ENCODE results near the gene CDH3.
A peak's percentile ranks its signal among the peaks of the same experiment; 100 is the strongest.

The CDH3 gene

DNA sequence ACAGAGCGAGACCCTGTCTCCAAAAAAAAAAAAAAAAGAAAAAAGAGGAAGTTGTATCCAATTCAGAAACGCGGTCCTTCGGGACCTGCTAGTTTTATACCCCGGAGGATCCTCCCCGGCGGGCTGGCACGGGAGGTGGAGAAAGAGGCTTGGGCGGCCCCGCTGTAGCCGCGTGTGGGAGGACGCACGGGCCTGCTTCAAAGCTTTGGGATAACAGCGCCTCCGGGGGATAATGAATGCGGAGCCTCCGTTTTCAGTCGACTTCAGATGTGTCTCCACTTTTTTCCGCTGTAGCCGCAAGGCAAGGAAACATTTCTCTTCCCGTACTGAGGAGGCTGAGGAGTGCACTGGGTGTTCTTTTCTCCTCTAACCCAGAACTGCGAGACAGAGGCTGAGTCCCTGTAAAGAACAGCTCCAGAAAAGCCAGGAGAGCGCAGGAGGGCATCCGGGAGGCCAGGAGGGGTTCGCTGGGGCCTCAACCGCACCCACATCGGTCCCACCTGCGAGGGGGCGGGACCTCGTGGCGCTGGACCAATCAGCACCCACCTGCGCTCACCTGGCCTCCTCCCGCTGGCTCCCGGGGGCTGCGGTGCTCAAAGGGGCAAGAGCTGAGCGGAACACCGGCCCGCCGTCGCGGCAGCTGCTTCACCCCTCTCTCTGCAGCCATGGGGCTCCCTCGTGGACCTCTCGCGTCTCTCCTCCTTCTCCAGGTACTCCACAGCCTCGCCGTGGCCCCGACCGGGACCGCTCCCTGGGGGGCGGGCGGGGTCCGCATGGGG lies at the start of gene CDH3:
CDH3 (plus strand) TSS at position 596 of the 779 bp plus-strand sequence; CDS start at position 666, 70 bp downstream.
- peak in 3 of 6 experiments; percentile 1 to 12 (median 11) for DNase-seq

DNA sequence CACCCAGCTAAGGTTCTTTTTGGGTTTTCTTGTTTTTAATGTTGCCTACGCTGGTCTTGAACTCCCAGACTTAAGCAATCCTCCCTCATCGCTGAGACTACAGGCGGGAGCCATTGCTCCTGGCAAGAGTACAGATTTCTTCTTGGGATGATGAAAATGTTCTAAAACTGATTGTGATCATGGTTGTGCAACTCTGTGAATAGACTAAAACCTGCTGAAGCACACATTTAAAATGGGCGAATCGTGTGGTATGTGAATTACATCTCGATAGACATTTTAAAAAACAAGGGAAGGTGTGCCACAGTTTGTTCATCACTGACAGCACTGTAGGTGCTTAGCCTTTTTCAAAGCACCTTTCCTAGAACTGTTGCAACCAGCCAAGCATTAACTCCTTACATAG lies 48.8 kb upstream of the CDH3 start:
- DNase-seq: no peak

DNA sequence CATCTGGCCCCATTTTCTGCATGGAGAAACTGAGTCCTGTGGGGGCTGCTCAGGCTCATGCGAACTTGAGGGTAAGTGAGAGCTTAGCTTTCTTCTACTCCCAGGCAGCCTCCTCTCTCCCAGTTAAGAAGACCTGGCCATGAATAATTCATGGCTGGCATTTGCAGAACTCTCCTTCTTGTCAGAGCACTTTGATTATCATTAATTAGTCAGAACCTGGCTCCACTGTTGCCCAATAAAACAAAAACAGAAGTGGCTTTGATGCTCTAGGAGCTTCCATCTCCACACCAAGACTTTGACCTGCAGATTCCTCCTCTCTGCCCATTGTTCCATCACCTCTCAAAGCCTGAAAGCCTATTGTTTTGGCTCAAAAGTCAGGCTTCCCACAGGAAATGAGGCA lies 45.5 kb upstream of the CDH3 start:
- DNase-seq: no peak

DNA sequence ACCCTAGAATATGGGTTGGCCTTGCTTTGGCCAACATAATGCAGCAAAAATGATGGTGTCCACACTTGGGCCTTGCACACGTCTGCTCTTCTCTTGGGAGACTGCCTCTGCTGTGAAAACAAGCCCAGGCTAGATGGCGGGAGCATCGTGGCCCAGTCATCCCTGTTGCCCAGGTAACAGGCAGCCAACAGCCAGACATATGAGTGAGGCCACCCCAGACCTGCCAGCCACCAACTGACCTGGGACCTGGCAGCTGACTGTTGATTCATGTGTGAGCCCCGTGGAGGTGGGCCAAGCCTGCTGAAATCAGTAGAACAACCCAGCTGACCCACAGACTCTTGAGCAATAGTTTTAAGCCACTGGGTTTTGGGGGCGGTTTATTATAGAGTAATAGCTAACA lies 39.4 kb upstream of the CDH3 start:
- DNase-seq: no peak

DNA sequence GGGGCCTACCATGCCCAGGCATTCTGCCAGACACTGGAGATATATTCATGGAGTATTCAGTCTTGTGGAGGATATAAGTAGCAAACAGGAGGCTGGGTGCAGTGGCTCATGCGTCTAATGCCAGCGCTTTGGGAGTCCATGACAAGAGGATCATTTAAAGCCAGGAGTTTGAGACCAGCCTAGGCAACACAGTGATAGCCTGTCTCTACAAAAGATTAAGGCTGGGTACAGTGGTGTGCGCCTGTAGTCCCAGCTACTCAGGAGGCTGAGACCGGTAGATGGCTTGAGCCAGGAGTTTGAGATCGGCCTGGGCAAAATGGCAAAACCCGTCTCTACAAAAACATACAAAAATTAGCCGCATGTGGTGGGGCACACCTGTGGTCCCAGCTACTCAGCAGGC lies 37.7 kb upstream of the CDH3 start:
- DNase-seq: no peak

DNA sequence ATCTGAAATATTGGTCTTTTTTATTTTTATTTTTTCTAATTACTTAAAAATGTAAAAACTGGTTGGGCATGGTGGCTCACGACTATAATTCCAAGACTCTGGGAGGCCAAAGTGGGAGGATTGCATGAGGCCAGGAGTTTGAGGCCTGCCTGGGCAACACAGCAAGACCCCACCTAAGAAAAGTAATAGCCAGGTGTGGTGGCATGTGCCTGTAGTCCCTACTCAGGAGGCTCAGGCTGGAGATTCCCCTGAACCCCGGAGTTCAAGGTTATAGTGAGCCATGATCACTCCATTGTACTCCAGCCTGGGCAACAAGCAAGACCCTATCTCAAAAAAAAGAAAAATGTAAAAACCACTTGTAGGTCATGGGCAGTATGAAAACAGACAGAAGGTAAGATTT lies 36.8 kb upstream of the CDH3 start:
- DNase-seq: no peak

DNA sequence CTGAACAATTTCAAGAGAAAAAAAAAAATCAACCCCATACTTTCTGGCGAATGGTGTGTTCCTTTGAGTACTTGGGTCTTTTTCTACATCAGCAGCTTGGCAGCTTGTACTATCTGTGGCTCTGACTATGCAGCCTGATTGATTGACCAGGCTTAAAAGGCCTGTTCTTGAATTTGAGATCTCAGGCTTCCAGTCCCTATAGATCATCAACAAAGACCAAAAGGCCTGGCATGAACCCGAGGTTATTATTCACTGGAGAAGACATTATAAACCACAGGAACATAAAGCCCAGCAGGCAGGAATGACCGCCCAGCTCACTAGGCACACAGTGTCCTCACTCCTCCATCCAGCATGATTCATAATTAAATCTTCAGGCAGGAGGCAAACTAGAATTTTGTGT lies 32.1 kb upstream of the CDH3 start:
- no peak for DNase-seq

DNA sequence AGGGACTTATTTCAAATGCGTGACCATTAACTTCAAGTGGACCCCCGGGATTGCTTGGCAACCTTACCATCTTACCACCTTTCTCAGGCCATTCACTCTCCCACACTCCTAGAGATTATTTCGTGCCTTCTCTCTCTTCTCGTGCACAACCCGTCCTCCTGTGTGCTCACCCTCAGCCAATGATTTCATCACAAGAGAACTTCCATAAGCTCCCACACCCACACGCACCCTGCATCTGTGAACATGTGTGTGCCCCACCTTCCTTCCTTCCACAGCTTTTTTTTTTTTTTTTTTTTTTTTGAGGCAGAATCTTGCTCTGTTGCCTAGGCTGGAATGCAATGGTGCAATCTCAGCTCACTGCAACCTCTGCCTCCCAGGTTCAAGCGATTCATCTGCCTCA lies 27.4 kb upstream of the CDH3 start:
- DNase-seq: no peak

DNA sequence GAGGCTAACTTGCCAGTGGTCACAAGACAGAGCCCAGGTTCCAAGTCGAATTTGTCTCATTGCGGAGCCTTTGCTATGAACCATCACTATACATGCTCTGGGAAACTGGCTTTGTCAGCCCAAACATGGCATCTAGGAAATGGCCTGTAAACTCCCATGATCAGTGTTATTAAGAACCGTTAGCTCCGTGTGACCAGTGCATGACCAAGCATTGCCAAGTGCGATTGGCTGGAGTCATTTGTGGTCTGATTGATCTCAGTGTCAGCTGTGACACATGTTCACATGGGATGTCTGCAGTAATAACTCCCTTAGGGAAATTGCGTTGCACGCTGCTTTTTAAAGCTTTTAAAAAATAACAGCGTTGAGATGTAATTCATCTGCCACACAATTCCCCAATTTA lies 18.6 kb upstream of the CDH3 start:
- DNase-seq: no peak

DNA sequence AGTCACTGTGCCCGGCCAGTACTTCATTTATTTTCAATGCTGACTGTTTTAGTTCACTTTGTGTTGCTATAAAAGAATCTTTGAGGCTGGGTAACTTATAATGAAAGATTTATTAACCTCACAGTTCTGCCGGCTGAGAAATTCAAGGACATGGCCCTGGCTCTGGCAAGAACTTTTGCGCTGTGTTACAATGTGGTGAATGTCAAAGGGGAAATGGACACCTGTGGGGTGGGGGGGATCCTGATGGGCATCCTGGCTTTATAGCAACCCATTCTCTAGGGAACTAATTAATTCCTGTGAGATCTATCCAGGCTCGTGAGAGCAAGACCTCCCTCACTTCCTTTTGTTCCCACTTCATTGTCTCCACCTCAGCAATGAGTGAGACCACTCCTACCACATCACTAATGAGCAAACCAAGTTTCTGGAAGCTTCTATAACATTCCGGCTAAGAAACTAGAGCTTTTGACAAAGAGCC lies 17.1 kb upstream of the CDH3 start:
- no peak for DNase-seq

DNA sequence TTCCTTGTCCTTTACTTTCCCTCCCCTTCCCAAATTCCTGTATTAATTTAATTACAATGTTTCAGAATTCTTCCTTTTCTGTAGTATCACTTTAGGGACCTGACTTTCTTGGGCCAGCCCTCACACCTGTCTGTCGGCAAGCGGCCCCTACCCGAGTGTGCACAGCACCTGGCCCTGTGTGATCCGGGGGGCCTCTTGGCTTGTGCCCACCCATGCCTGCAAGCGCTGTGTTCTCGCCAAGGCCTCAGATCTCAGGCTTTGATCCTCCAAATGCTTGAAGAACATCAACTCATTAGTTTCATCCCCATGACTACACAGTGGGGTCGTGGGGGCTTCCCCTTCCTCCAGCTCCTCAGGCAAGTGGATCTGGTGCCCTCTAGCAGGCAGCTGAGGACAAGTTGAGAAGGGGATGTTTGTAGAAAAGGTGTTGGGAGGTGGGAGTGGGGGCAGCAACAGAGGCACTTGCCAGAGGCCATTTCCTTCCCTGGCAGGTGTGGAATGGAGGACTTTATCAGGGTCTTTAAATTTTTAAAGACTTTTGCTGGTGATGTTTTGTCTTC lies 15.7 kb upstream of the CDH3 start:
- DNase-seq: no peak

DNA sequence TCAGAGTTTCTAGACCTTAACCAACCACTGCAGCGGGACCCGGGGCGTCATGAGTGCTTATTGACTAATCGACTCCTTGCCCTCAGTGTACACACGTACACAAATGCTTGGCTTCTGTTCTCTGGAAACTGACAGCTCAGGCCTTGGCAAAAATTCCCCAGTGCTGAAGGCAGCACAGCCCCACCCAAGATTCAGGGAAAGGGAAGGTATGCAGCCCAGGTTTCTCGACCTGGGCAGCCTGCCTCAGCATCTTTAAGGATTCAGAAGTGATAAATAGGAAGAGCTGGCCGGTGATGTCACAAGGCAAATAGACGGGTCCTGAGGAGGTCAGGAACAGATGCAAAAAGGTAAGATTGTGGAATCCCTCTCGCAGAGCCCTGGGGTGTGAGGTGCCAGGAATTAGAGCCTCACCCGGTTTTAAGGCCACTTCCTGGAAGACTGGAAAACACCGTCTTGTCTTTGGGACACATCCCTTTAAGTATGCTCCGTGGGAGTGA lies 9.0 kb upstream of the CDH3 start:
- DNase-seq: no peak

DNA sequence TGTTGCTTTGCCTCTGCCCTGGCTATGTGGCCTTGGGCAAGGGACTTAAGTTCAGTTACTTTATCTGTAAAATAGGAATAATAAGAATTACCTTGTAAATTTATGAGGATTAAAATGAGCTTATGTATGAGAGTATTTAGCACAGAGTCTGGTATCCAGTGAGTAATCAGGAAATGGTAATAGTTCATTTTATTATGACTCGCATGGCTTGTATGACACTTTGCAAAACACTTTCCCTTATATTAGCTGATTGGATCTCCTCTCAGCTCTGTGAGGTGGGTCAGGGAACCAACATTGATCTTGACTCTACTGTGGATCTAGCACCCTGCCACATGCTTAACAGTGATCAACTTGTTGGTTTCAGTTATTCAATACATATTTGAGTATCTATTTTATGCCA lies 8.3 kb upstream of the CDH3 start:
- DNase-seq: no peak

DNA sequence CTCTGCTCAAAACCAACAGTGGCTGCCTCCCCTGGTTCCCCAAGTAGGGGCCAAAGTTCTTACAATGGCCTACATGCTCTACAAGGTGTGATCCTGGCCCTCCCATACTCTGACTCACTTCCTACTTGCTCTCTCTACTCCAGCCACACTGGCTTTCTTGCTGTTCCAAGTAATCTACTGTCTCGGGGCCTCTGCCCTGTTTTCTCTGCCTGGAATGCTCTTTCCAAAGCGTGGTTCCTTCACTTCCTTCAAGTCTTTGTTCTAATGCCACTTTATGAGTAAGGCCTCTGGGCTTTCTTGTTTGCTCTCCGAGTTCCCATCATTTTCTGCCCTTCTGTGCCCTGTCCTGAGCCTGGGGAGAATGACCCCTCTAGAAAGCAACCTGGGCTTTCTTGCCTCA lies 4.1 kb upstream of the CDH3 start:
- no peak for DNase-seq

DNA sequence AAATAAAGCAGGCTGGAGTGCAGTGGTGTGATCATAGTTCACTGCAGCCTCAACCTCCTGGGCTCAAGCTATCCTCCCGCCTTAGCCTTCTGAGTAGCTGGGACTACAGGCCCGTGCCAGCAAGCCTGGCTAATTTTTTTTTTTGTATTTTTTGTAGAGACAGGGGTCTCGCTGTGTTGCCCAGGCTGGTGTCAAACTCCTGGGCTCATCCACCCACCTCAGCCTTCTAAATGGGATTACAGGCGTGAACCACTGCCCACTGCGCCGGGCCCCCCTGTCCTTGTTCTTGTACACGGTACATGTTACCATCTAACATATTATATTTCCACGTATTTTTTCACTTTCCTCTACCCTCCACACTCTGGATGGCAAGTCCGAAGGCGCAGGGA lies 3.1 kb upstream of the CDH3 start:
- DNase-seq: no peak

DNA sequence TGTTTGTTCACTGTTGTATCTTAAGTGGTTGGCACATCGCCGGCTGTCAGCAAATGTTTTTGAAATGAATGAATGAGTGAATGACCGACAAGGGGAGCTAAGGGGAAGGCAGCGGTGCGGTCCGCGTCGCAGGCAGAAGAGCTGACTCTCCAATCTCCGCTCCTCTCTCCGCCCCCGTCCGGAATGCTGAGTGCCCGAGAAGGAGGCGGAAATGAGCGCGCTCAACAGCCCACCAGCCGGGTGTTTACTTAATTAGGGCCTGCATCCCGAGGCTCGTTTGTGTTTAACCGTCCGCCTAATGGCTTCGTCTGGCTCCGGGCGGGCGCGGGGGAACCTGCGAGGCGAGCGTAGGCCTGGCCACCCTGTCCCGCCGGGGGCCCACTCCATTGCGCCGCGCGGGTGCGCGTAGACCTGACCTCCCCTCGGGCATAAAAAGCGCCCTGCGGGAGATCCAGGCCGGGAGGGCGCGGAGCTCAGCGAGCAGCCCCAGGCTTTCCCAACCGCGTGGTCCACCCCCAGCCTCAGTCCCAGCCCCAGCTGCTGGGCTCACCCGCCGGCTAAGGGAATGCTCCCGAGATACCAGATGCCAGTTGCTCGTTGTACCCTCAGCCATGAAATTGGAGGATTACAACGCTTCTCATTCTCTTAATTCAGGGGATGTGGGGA lies 2.5 kb upstream of the CDH3 start:
- DNase-seq: no peak

DNA sequence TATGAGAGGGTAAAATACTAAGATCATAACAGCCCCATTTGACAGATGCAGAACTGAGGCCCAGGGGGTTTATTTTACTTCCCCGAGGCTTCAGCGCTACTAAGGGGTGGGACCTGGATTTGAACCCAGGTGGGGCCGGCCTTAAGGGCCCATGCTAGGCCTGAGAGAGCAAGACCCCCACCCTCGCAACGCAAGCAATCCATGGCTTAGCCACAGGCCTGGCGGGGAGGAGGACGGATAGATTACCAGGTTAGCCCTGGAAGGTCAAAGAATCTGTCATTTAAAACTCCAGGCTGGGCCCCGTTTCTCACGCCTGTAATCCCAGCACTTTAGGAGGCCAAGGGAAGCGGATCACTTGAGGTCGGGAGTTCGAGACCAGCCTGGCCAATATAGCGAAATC lies 1.9 kb upstream of the CDH3 start:
- no peak for DNase-seq

DNA sequence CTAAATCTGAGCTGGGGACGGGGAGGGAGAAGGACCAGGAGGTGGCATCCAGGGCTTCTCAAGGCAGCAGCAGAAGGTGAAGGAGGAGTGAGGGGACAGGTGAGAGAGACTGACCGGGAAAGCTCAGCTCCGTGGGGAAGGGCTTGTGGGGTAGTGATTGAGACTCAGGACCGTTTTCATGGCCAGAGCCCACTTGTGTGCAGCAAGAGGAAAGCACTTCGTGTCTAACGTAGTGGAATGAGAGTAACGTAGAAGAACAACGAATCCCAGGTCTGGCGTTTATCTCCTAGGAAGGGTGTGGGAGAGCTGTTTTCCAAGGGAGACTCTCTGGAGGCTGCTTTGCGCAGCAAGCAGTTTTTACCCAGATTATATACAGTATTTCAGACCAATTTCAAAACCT lies 1.3 kb upstream of the CDH3 start:
- DNase-seq: no peak

DNA sequence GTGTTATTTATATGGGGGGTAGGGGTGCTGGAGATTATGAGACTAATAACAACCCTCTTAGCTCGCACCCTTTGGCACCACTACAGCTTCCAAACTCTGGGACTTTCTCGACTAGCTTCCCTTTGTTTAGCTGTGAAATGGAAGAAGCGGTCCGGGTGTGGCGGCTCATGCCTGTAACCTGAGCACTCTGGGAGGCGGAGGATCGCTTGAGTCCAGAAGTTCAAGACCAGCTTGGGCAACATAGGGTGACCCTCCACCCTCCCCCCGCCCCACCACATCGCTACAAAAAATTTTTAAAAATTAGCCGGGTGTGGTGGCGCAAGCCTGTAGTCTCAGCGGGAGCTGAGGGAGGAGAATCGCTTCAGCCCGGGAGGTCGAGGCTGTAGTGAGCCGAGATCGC lies 814 bp upstream of the CDH3 start:
- DNase-seq: no peak

DNA sequence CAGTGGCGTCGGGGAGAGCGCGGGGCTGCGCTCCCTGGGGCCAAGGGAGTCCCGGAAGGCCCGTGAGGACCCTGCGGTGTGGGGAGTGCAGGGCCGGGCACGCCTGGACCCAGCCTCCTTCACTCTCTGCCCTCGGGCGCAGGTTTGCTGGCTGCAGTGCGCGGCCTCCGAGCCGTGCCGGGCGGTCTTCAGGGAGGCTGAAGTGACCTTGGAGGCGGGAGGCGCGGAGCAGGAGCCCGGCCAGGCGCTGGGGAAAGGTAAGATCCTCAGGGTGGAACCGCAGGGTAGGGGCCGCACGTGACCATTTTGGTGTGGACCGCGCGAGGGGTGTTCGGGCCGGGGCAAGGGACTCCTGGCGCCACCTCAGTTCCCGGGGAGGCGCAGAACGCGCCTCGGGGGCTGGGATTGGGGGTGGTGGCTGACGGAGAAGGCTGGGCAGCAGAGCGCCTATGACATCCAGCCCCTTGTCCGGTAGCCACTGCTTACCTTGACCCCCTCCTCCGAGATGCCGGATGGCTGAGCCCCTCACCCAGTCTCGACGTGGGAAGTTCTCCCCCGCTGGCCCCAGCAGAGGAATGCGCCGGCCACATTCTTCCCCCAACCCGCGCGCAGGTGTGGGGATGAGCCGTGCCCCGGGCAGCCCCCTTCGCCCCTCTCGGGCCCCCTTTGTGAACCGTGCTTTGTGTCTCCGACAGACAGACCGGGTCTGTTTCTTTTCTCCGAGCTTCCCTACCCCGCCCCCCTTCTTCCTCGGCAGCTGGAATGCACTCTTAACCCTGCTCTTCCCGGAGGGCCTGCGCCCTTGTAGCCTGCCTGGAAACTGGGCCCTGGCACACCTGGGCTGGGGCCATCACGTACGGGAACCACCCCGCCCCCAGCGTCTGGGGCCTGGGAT lies 631 bp downstream of the CDH3 start:
- DNase-seq: no peak

DNA sequence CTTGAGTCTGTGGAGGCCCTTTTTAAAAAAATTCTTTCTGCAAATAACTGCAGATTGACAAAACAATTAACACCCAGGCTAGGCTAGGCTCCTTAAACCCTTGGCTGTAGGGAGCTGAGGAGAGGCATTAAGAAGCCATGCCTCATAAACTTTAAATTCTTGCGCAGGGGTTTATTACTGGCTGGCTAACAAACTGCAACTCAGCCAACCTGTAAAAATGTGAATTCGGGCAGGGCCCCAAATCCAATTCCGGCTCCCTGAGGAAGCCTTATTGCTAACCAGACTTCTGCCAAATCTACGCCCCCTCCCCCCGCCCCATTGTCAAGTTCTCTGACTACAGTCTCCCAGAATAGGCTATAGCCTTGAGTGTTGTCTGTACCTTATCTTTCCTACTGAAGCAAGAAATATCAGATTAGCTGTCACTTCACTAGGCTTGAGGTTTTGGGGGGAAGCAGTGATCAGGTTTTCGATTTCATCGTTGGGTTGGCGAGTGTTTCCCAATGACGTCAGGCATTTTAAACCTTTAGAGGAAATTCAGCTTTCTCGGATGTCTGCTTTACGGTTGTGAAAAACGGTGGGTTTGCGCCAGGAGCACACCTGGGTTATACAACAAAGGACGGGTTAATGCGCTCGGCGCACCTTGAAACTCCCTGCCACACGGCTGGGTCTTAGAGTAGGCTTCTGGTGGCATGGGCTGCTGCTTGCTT lies 2.0 kb downstream of the CDH3 start:
- DNase-seq: no peak

DNA sequence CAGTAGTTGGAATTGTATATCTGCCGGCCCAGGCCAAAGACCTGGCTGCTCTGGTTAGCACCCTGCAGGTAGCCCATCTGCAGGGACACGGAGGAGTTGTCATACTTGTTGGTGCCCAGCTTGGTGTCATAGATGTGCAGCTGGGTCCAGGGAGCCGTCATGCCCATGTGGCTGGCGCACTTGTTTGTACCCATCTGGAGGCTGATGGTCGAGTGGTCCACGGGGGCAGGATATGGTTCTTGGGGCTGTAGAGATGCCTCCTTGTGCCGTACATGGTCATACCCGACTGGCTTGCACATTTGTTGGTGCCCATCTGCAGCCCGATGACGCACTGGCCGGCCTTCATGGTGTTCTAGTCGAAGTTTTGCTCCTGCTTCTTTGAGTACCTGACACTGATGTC lies 6.0 kb downstream of the CDH3 start:
- no peak for DNase-seq

Measured in stimulated activated naive CD4-positive, alpha-beta T cell (primary cell).